Measurements from ENCODE around the gene HSPG2.

DNA sequence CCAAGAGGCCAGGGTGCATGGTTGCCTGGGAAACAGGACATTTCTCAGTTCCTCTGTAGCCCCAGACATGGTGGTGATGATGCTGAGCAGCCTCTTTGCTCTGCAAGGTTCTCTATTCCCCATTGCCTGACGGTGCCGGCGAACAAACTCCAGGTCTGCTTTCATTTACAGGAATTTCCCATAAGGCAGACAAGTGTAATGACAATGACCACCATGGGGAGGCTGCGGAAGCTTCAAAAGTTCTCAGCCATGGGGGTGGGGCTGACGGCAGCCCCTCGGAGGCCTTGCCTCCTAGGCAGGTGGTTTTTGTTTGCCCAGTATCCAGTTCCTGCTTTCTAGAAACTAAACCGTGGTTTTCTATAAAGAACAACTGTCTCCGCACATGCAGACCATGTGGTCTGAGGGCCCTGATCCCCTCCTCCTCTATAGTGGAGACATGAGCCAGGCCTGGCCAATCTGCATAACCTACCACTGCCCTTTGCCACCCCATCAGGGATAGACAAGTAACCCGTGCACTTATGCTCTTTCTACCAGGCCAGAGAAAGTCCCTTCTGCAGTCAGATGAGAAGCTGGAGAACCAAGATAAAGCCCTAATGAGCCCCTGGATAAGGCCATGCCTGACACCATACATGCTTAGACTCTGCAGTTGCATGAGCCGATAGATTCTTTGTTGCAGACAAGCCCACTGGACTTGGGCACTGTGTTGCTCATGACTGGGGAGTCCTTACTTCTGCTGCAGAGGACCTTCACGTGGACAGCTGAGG lies 71.0 kb downstream of the HSPG2 start:
- TF ChIP-seq POLR2A (IDR thresholded peaks at IDR 0.05) = no peak
- TF ChIP-seq, protein P1, sequence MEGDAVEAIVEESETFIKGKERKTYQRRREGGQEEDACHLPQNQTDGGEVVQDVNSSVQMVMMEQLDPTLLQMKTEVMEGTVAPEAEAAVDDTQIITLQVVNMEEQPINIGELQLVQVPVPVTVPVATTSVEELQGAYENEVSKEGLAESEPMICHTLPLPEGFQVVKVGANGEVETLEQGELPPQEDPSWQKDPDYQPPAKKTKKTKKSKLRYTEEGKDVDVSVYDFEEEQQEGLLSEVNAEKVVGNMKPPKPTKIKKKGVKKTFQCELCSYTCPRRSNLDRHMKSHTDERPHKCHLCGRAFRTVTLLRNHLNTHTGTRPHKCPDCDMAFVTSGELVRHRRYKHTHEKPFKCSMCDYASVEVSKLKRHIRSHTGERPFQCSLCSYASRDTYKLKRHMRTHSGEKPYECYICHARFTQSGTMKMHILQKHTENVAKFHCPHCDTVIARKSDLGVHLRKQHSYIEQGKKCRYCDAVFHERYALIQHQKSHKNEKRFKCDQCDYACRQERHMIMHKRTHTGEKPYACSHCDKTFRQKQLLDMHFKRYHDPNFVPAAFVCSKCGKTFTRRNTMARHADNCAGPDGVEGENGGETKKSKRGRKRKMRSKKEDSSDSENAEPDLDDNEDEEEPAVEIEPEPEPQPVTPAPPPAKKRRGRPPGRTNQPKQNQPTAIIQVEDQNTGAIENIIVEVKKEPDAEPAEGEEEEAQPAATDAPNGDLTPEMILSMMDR (IDR thresholded peaks at IDR 0.05 in 8 of 11, conservative IDR thresholded peaks at IDR 0.05 in 3 of 11) = no peak

Measured in spleen (tissue), 7 donors.